GM12875 (cell line): ENCODE results near the gene PJA2.

Experiments used
- H3K4me3 ChIP-seq: one replicate; pipeline ENCODE4 v1.5.1; 2011; ENCODE audit warnings: low read depth, low read length, control low read depth
- TF ChIP-seq, protein P1 (sequence below): IDR thresholded peaks from 2 replicates; pipeline ENCODE4 v1.5.1; 2011; ENCODE audit warnings: low read depth, mild to moderate bottlenecking, control low read depth, inconsistent platforms, low read length, moderate library complexity, borderline replicate concordance; ENCODE audit not compliant: insufficient read depth

PJA2 gene

DNA sequence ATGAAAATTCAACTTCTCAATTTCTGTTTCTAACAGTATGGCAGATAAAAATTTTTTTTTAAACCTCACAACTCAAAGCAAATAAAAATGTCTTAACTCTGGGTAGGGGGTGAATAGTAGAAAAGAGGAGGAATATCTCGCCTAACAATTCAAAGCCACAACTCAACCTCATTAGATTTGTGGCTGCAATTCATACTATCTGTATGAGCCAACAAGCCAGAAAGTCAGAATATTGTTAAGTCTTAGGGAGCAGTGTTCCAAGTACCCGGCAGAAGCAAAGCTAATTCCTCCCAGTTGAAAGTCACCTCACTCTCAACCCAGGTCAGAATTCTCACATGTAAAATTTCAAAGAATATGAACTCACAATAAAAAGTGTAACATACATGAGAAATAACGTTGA lies 15.0 kb downstream of the PJA2 start:
- H3K4me3 ChIP-seq: no peak overlapping the region
- TF ChIP-seq, protein P1, sequence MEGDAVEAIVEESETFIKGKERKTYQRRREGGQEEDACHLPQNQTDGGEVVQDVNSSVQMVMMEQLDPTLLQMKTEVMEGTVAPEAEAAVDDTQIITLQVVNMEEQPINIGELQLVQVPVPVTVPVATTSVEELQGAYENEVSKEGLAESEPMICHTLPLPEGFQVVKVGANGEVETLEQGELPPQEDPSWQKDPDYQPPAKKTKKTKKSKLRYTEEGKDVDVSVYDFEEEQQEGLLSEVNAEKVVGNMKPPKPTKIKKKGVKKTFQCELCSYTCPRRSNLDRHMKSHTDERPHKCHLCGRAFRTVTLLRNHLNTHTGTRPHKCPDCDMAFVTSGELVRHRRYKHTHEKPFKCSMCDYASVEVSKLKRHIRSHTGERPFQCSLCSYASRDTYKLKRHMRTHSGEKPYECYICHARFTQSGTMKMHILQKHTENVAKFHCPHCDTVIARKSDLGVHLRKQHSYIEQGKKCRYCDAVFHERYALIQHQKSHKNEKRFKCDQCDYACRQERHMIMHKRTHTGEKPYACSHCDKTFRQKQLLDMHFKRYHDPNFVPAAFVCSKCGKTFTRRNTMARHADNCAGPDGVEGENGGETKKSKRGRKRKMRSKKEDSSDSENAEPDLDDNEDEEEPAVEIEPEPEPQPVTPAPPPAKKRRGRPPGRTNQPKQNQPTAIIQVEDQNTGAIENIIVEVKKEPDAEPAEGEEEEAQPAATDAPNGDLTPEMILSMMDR: no peak

DNA sequence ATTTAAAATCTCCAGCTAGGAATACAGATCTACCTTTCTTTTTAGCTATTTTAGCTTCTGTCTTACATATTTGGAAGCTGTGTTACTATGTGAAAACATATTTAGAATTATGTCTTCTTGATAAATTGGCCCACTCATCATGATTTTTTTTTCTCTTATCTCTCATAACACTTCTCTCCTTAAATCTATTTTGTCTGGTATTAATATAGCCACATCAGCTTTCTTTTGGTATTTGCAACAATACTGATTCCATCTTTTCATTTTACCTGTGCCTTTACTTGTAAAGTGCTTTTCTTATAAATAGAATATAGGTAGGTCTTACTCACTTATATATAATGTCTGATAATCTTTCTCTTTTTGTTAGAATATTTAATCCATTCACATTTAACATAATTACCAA lies 19.6 kb downstream of the PJA2 start:
- H3K4me3 ChIP-seq: no peak overlapping the region
- TF ChIP-seq, protein P1: no peak

DNA sequence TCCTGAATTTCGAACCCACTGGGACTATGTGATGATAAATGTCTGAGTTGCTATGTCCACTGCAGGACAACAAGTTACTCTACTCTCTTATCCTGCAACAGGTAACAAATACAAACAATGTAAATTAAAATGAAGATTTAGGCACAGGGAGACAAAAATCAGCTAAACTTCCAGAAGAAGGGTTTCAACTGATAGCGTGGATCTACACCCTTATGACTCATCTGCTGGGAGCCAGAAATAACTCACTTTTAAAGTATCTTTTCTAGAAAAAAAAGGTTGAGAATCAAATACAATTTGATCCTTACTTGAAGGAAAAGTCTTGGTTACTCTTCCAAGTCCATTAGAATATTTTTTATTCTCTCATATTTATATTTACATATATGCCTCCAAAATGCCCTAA lies 21.4 kb downstream of the PJA2 start:
- no peak overlapping the region for H3K4me3 ChIP-seq
- TF ChIP-seq, protein P1: no peak

DNA sequence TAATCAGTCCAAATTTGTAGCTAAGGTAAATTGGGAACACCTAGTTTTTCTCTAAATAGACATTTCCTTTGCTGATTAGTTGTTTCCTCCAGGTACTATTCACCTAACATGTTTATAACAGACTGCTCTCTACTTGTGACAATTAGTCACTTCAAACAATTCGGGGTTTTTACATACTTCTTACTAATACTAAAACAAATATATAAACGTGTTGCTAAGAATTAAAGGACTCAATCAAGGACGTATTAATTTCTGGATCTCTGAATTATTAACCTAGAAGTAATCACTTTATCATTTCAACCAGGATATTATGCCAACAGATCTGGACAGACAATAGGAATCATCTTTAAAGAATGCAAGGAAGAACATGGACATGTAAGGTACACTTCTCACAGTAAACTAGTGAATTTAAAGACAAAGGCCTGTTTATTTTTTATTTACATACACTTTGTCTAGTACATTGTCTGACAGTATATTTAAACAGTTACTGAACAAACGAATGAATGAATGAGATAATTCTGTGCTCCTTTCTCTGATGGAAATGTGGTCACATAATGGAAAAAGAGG lies 22.3 kb downstream of the PJA2 start:
- no peak overlapping the region for H3K4me3 ChIP-seq
- TF ChIP-seq, protein P1: no peak

DNA sequence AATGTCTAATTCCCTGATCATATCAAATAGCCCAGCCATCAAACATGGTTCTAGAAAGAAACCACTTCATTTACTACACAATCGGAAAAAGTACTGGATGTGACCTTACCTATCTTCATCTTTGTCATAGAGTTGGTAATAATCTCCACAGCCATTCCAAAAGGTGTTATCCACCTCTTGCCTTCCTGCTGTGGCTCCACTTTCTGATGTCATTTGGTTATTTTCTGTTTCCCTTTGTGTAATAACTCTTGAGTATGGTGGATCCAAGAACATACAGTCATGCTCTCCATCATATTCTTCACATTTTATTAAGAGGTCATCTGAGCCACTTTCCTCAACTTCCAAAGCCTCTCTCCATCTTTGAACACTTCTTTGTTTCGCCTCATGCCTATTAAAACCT lies 31.7 kb downstream of the PJA2 start:
- TF ChIP-seq, protein P1: no peak
- H3K4me3 ChIP-seq: no peak overlapping the region

DNA sequence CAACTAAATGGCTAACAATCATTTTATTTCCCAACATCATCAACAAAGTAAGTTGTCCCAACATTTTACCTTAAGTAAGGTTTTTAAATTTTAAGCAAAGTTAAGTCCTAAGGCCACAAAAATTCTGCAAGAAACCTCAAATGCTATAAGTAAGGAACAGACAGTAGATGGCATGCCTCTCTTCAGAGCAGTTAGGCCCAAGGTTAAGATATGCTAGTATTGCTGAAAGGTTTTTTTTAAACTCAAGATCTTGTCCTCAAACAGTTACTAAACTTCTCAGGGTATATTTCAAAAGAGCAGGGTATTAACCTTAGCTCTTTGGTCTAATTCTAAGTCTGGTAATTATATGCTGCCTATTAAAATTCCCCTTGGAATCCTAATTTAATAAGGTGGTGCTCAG lies 35.1 kb downstream of the PJA2 start:
- TF ChIP-seq, protein P1: no peak
- H3K4me3 ChIP-seq: no peak overlapping the region

DNA sequence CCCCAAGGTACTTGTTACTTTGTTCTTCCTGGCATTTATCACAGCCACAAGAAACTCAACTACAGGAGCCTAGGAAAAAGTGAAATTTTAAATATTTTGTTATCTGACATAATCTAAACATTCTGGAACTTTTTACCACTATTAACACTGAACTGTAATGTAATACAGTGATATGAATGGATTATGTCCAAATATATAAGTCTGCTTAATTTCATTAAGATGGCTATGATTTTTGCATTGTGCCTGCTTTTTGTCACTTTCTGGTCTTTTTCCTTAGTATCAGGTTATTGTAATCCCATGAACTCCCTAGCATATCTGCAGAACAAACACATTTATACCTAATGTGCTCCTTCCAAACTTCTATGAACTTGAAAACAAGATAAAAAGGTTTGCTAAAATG lies 35.8 kb downstream of the PJA2 start:
- TF ChIP-seq, protein P1: no peak
- no peak overlapping the region for H3K4me3 ChIP-seq
